C4-2B (cell line): ENCODE data around the gene SLC9B2.

Source experiments
- ZFX ChIP-seq: fragments of 450-650 bp; IDR thresholded peaks from 2 replicates; pipeline ENCODE4 v1.6.1; 2017
- TF ChIP-seq, protein P1 (sequence below): fragments of 450-650 bp; conservative IDR thresholded peaks from 2 replicates; pipeline ENCODE4 v1.5.1; 2017; ENCODE audit warnings: mild to moderate bottlenecking

- TF ChIP-seq, protein P1, sequence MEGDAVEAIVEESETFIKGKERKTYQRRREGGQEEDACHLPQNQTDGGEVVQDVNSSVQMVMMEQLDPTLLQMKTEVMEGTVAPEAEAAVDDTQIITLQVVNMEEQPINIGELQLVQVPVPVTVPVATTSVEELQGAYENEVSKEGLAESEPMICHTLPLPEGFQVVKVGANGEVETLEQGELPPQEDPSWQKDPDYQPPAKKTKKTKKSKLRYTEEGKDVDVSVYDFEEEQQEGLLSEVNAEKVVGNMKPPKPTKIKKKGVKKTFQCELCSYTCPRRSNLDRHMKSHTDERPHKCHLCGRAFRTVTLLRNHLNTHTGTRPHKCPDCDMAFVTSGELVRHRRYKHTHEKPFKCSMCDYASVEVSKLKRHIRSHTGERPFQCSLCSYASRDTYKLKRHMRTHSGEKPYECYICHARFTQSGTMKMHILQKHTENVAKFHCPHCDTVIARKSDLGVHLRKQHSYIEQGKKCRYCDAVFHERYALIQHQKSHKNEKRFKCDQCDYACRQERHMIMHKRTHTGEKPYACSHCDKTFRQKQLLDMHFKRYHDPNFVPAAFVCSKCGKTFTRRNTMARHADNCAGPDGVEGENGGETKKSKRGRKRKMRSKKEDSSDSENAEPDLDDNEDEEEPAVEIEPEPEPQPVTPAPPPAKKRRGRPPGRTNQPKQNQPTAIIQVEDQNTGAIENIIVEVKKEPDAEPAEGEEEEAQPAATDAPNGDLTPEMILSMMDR, result no peak
- TF ChIP-seq ZFX, result no peak
These were observed 95.6 kb downstream of the SLC9B2 start for GRCh38 chr4:102981005-102981404.
